K562 (cell line): Measurements from ENCODE around the gene ITIH6. TPM values are rescaled to one million over a fixed set of nuclear protein-coding genes. Genes with fewer than 3 reads are reported as not detected.

Experiments
- ATAC-seq: fragments of 200-7000 bp; cut with Tn5 transposase; 3 replicates; pipeline ENCODE4 v1.9.1; 2020; ENCODE audit warnings: moderate library complexity
- BruUV-seq: library from RNA; stranded (reverse); fragments of 400-500 nt; replicated peaks from 2 replicates; lab custom pipeline; 2021; lab: Mats Ljungman, UMichigan
- CTCF ChIA-PET: fragments of 300-600 bp; formaldehyde crosslinking; extraction: SDS; loops from one replicate; lab custom pipeline; 2021; ENCODE audit warnings: low intra/inter-chr PET ratio; lab: Yijun Ruan, JAX
- POLR2A ChIA-PET: fragments of 300-600, 350-650 bp; sonication (Branson Sonifier 250); formaldehyde crosslinking; extraction: SDS; loops from one replicate; lab custom pipeline; 2021; ENCODE audit warnings: antibody characterized with exemption, inconsistent platforms; lab: Yijun Ruan, JAX
- DNase-seq, 4 experiments: peaks; one replicate each; pipeline versions ENCODE4 v3.0.0 to v3.0.0-alpha.2; 2011 to 2018; ENCODE audit warnings: low spot score in 3 of 4, mixed read lengths in 3 of 4; ENCODE audit errors: extremely low read depth in 1 of 4
- FAIRE-seq: peaks from 2 replicates; lab custom pipeline; 2011; peaks lifted over from hg19 to GRCh38; lab: Jason Lieb, UNC
- H2AFZ ChIP-seq: 2 replicates; pipeline ENCODE4 v1.6.0; 2011; ENCODE audit warnings: low read depth, low read length, control low read depth, inconsistent platforms
- H3K27ac ChIP-seq: fragments of 200-600 bp; 3 replicates; pipeline ENCODE4 v1.8.0; 2011; ENCODE audit warnings: low read depth, mild to moderate bottlenecking, control low read depth, inconsistent platforms, low read length, moderate library complexity, mixed read lengths; ENCODE audit errors: extremely low read depth
- H3K27me3 ChIP-seq, 2 experiments: fragments of 300-600 bp in 1 of 2; 2 replicates in 1 of 2; 3 replicates in 1 of 2; pipeline versions ENCODE4 v1.6.0 to v1.8.0; 2011; ENCODE audit warnings: inconsistent platforms in 2 of 2, low read length in 2 of 2, mild to moderate bottlenecking in 1 of 2, mixed read lengths in 1 of 2, moderate library complexity in 1 of 2; ENCODE audit not compliant: control insufficient read depth in 2 of 2, insufficient read depth in 2 of 2
- H3K36me3 ChIP-seq: fragments of 300-600 bp; 3 replicates; pipeline ENCODE4 v1.8.0; 2011; ENCODE audit warnings: mild to moderate bottlenecking, low read length, inconsistent platforms; ENCODE audit not compliant: control insufficient read depth, insufficient read depth
- H3K4me1 ChIP-seq, 2 experiments: fragments of 200-600 bp in 1 of 2; replicated peaks in 1 of 2; 2 replicates in 1 of 2; 3 replicates in 1 of 2; pipeline versions ENCODE4 v1.5.1 to v1.8.0; 2011; ENCODE audit warnings: inconsistent platforms in 2 of 2, low read length in 2 of 2, mild to moderate bottlenecking in 1 of 2, mixed read lengths in 1 of 2, moderate library complexity in 1 of 2; ENCODE audit not compliant: control insufficient read depth in 2 of 2, insufficient read depth in 2 of 2
- H3K4me2 ChIP-seq: 2 replicates; pipeline ENCODE4 v1.6.1; 2011; ENCODE audit warnings: low read length, control low read depth, inconsistent platforms, mixed read lengths; ENCODE audit not compliant: insufficient read depth
- H3K4me3 ChIP-seq: fragments of 200-600 bp; sonication (generic), shearing (Covaris generic); 2 replicates; pipeline ENCODE4 v1.5.1; 2016; ENCODE audit warnings: control low read depth, inconsistent platforms
- H3K79me2 ChIP-seq: fragments of 200-600 bp; 3 replicates; pipeline ENCODE4 v1.8.0; 2011; ENCODE audit warnings: low read length, inconsistent platforms; ENCODE audit not compliant: control insufficient read depth, insufficient read depth
- H3K9ac ChIP-seq, 2 experiments: 2 replicates each; pipeline versions ENCODE4 v1.6.0 to v1.6.1; 2011; ENCODE audit warnings: low read depth in 2 of 2, low read length in 2 of 2, control low read depth in 1 of 2, inconsistent platforms in 1 of 2, mild to moderate bottlenecking in 1 of 2, mixed read lengths in 1 of 2; ENCODE audit not compliant: insufficient read depth in 1 of 2
- H3K9me1 ChIP-seq: one replicate; pipeline ENCODE4 v1.6.0; 2011; ENCODE audit warnings: inconsistent platforms, mild to moderate bottlenecking, low read length, moderate library complexity; ENCODE audit not compliant: control insufficient read depth, insufficient read depth
- H3K9me3 ChIP-seq: replicated peaks from 2 replicates; pipeline ENCODE4 v1.5.1; 2011; ENCODE audit warnings: low read depth, low read length, inconsistent platforms; ENCODE audit not compliant: control insufficient read depth, insufficient read depth
- H4K20me1 ChIP-seq: replicated peaks from 2 replicates; pipeline ENCODE4 v1.6.1; 2011; ENCODE audit warnings: low read length, inconsistent platforms, mixed read lengths; ENCODE audit not compliant: control insufficient read depth, insufficient read depth
- CHAMP1 ChIP-seq: fragments of 450-650 bp; IDR thresholded peaks from 2 replicates; pipeline ENCODE4 v1.6.1; 2016; ENCODE audit warnings: mild to moderate bottlenecking
- ETS2 ChIP-seq: IDR thresholded peaks from 2 replicates; pipeline ENCODE4 v1.6.1; 2016; ENCODE audit warnings: borderline replicate concordance, missing genetic modification characterization, mild to moderate bottlenecking, moderate library complexity, missing compliant biosample characterization; ENCODE audit not compliant: poor library complexity, severe bottlenecking
- MECOM ChIP-seq: fragments of 250-450 bp; sonication (Bioruptor Pico); IDR thresholded peaks from 2 replicates; pipeline ENCODE4 v1.8.0; 2022; ENCODE audit warnings: inconsistent platforms
- NFIC ChIP-seq: fragments of 450-650 bp; IDR thresholded peaks from 2 replicates; pipeline ENCODE4 v1.6.1; 2017; ENCODE audit warnings: mild to moderate bottlenecking, inconsistent platforms
- TFAM ChIP-seq: fragments of 250-450 bp; sonication (Bioruptor Pico); conservative IDR thresholded peaks from 2 replicates; pipeline ENCODE4 v1.5.0; 2021; ENCODE audit warnings: mild to moderate bottlenecking, moderate library complexity
- WGBS: fragments of 100-300 bp; shearing (Covaris generic); methylation state at CpG from one replicate; pipeline ENCODE4 v1.1.6; 2016; ENCODE audit warnings: low coverage, mixed read lengths; ENCODE audit not compliant: insufficient coverage; ENCODE audit errors: missing lambda C conversion rate; 5-methylcytosine and 5-hydroxymethylcytosine counted together
- in situ Hi-C: fragments of 300-500 bp; cut with MboI; formaldehyde crosslinking; loops from 4 replicates; pipeline ENCODE4 v1.15.0; 2018; ENCODE audit warnings: inconsistent platforms, mixed read lengths
- intact Hi-C: fragments of 100-400 bp; cut with micrococcal nuclease; formaldehyde crosslinking; loops from 2 replicates; pipeline ENCODE4 v1.14.2; 2022
- polyA plus RNA-seq, 8 experiments: library from polyadenylated mRNA; depleted of rRNA in 4 of 8; stranded (reverse) in 5 of 8; unstranded in 3 of 8; fragments of >200 nt; fragmentation: Nextera tagmentation in 2 of 8; fragmentation: Illumina TruSeq in 1 of 8; extraction: Ambion mirVana in 2 of 8; extraction: Trizol in 1 of 8; gene quantifications; 2 replicates each; pipeline versions ENCODE4 v1.2.1 to v1.2.3, GENCODE V29; 2011 to 2014; ENCODE audit warnings: inconsistent platforms in 1 of 8, missing spikeins in 1 of 8
- total RNA-seq, 7 experiments: library from RNA; depleted of rRNA in 6 of 7; stranded (reverse); fragments of >200 nt in 6 of 7; fragmentation: Illumina TruSeq in 2 of 7; extraction: Trizol in 2 of 7; gene quantifications; 2 replicates each; pipeline versions ENCODE4 v1.2.1 to v1.2.3, GENCODE V29; 2011 to 2021; ENCODE audit warnings: low replicate concordance in 1 of 7

Gene ITIH6
- total and polyA plus RNA-seq, 9 of the 15 experiments (the other 6 are each of a cell fraction or from before 2014, with no cell fraction given): 0.03 TPM; not detected in 8

- TF ChIP-seq ETS2 (tag) (no peak), CHAMP1 (no peak), TFAM (CRISPR knock-in tag) (no peak)
Observed at GRCh38 chrX:54818221-54818620, 20.2 kb upstream of the ITIH6 start (continued).

DNA sequence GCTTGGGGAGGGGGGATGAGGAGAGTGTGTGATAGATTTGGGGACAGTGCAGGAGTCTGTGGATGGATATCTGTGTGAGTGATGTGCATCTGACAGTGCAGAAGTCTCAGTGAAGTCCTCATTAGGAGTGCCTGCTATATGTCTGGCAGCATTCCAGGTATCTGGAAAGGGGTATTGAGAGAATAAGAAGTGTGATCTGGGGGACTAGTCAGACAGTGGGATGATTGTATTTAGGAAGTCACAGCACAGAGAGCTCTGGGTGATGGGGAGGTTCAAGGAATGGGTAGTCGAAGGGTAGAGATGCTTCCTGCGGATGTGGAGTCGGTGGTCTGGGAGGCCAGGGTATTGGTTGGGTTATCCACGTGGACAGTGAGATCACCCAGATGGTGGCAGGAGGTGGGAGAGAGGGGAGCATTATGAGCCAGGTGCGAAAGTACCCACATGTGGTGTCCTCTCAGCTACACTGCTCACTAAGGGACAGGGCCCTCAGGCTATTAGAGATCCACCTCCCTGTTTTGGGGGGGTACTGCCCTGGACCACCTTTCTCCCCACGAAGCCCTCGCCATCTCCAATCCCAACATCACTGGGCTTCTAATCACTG is 19.3 kb upstream of the ITIH6 start:
- Histone ChIP-seq H3K9me3 (no peaks in the 10 kb centered on the region), H3K36me3 (no peaks in the 10 kb centered on the region; the same call in 2 of the 3 replicates), H3K9ac (no peak overlapping the region), H3K27ac (no peak overlapping the region), H3K4me1 (no peaks in the 10 kb centered on the region), H4K20me1 (no peaks in the 10 kb centered on the region; the same call in 1 of the 2 replicates), H2AFZ (no peak overlapping the region), H3K27me3 (peaks cover 0 to 15% of the 10 kb centered on the region in 2 experiments; a peak in 2 of 5 replicates), H3K4me2 (no peak overlapping the region), H3K79me2 (no peaks in the 10 kb centered on the region), H3K4me3 (no peak overlapping the region), H3K9me1 (no peaks in the 10 kb centered on the region)
- intact Hi-C loops: no loop called here
- no peak for DNase-seq
- POLR2A ChIA-PET: interaction anchor here (0.6 kb wide), 1 partner anchor 370 kb away, joined by 3 read pairs; no protein-coding TSS in a partner anchor
- ATAC-seq: no peak
- in situ Hi-C loops: no loop called here
- no TSS peak for BruUV-seq
- WGBS: 36% methylated on average over 5 of the region's 7 CpGs
- FAIRE-seq: no peak
- CTCF ChIA-PET: no interaction called here
- no peak for TF ChIP-seq MECOM (CRISPR knock-in tag)
- TF ChIP-seq NFIC: peak; percentile 62
